ENCODE data around the gene FBLN2.

Gene FBLN2

GRCh38 chr3:13686367-13687160 is 137.6 kb downstream of the FBLN2 start:
- DNase-seq (ENCODE audit: low read depth in 2 of 2): no peak

- no peak for DNase-seq (ENCODE audit: low read depth in 2 of 2)
Measured at GRCh38 chr3:13687517-13687943, 138.6 kb downstream of the FBLN2 start.
